ENCODE data around the gene AHI1. TPM values are rescaled to one million over a fixed set of nuclear protein-coding genes. Genes with fewer than 3 reads are reported as not detected.
"Not testable (repeated sequence)": the region's sequence is repeated elsewhere in the genome, so short reads cannot be mapped to it uniquely, and the experiment has no call there.

The AHI1 gene
- total and polyA plus RNA-seq, 10 of the 15 experiments (the other 5 are each of a cell fraction or from before 2014, with no cell fraction given), result 3.2 to 9.5 (median 4.6) TPM

DNA sequence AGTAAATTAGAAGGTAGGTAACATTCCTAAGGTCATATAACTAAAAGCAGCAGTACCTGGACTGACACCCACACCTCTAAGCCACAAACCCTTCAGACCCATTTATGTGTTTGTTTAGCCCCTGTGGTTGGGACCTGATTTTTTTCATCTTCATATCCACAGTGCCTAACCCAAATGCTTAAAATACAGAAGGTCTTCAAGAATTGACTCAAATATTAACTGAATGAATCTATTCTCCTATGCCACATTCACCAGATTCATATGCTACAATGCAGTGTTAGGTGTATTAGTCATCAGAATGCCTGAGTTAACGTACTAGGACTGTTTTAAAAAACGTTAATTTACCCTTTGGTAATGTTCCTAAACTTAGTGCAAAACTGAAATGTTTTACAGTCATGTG, 124.8 kb downstream of the AHI1 start (continued):
- TF ChIP-seq, protein P1, sequence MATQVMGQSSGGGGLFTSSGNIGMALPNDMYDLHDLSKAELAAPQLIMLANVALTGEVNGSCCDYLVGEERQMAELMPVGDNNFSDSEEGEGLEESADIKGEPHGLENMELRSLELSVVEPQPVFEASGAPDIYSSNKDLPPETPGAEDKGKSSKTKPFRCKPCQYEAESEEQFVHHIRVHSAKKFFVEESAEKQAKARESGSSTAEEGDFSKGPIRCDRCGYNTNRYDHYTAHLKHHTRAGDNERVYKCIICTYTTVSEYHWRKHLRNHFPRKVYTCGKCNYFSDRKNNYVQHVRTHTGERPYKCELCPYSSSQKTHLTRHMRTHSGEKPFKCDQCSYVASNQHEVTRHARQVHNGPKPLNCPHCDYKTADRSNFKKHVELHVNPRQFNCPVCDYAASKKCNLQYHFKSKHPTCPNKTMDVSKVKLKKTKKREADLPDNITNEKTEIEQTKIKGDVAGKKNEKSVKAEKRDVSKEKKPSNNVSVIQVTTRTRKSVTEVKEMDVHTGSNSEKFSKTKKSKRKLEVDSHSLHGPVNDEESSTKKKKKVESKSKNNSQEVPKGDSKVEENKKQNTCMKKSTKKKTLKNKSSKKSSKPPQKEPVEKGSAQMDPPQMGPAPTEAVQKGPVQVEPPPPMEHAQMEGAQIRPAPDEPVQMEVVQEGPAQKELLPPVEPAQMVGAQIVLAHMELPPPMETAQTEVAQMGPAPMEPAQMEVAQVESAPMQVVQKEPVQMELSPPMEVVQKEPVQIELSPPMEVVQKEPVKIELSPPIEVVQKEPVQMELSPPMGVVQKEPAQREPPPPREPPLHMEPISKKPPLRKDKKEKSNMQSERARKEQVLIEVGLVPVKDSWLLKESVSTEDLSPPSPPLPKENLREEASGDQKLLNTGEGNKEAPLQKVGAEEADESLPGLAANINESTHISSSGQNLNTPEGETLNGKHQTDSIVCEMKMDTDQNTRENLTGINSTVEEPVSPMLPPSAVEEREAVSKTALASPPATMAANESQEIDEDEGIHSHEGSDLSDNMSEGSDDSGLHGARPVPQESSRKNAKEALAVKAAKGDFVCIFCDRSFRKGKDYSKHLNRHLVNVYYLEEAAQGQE (IDR thresholded peaks at IDR 0.05; ENCODE audit: low read depth, low read length), result no peak
- TF ChIP-seq IRF4 (IDR thresholded peaks at IDR 0.05; ENCODE audit: low read depth, low read length) (peak; percentile 38; the same call in 1 of the 2 replicates), SMARCA5 (IDR thresholded peaks at IDR 0.05) (no peak), NFIC (IDR thresholded peaks at IDR 0.05; ENCODE audit: low read depth, low read length) (peak; percentile 56; the same call in 1 of the 2 replicates), E2F8 (IDR thresholded peaks at IDR 0.05; ENCODE audit: low read depth, partially characterized antibody) (no peak), IRF3 (IDR thresholded peaks at IDR 0.05) (no peak), TBL1XR1 (IDR thresholded peaks at IDR 0.05; ENCODE audit: low read depth, low read length) (no peak), RELA (IDR thresholded peaks at IDR 0.05; ENCODE audit: borderline replicate concordance, partially characterized antibody) (no peak), BCL11A (IDR thresholded peaks at IDR 0.05; ENCODE audit: low read depth, low read length) (peak; percentile 33; the same call in 1 of the 2 replicates), ATF2 (IDR thresholded peaks at IDR 0.05; ENCODE audit: low read length) (peak; percentile 53; the same call in 1 of the 2 replicates), YBX1 (IDR thresholded peaks at IDR 0.05) (no peak)

GRCh38 chr6:135363622-135364021, 133.9 kb downstream of the AHI1 start:
- WGBS (ENCODE audit: insufficient coverage, insufficient replicate concordance, low lambda C conversion rate, missing lambda C conversion rate), result 99% methylated on average over 10 of the region's 39 CpGs
- ATAC-seq; DNase-seq (ENCODE audit: low read depth, low spot score); H4K20me1 ChIP-seq (ENCODE audit: control insufficient read depth, insufficient read depth); RAD21 ChIA-PET (ENCODE audit: unreplicated experiment); POLR2A ChIA-PET; SMC1A ChIA-PET (ENCODE audit: uncharacterized antibody, unreplicated experiment); H3K4me1 ChIP-seq (ENCODE audit: control insufficient read depth, insufficient read depth, low read length); H3K27me3 ChIP-seq (replicated peaks in 1 of 2; ENCODE audit: control insufficient read depth in 2 of 2, insufficient read depth in 2 of 2, low read length in 1 of 2); FAIRE-seq; in situ Hi-C loops (cut with MboI); intact Hi-C loops (cut with micrococcal nuclease; ENCODE audit: unreplicated experiment); H3K4me2 ChIP-seq (ENCODE audit: control insufficient read depth, insufficient read depth); H2AFZ ChIP-seq (ENCODE audit: control insufficient read depth, low read depth, low read length); BruUV-seq (replicated peaks); H3K36me3 ChIP-seq (ENCODE audit: control insufficient read depth in 2 of 2, insufficient read depth in 2 of 2, low read length in 1 of 2); H3K4me3 ChIP-seq; H3K9ac ChIP-seq (ENCODE audit: control insufficient read depth, insufficient read depth, low read length); CTCF ChIA-PET; H3K27ac ChIP-seq (ENCODE audit: control insufficient read depth, insufficient read depth); H3K9me3 ChIP-seq (replicated peaks; ENCODE audit: control insufficient read depth, insufficient read depth, low read length); H3K79me2 ChIP-seq (ENCODE audit: control insufficient read depth, insufficient read depth, low read length): not testable (repeated sequence)

All from GM12878 (cell line).